ENCODE results near the gene NDUFS6.

NDUFS6 gene

GRCh38 chr5:1791176-1791575 is 10.0 kb upstream of the NDUFS6 start:
- no peaks in the 10 kb centered on the region for H3K4me1 ChIP-seq
- no peak overlapping the region for H3K4me3 ChIP-seq
- peaks cover 0 to 7% (median 1%) of the 10 kb centered on the region in 3 donors for H3K36me3 ChIP-seq
- H3K27ac ChIP-seq, result no peak overlapping the region
- intact Hi-C loops (cut with DNase I; ENCODE audit: low total_unique reads), result loop anchor here (10.0 kb wide), 2 partner anchors 446 to 1176 kb away; partner anchors contain the start of genes CEP72 and CLPTM1L
- TF ChIP-seq, protein P1, sequence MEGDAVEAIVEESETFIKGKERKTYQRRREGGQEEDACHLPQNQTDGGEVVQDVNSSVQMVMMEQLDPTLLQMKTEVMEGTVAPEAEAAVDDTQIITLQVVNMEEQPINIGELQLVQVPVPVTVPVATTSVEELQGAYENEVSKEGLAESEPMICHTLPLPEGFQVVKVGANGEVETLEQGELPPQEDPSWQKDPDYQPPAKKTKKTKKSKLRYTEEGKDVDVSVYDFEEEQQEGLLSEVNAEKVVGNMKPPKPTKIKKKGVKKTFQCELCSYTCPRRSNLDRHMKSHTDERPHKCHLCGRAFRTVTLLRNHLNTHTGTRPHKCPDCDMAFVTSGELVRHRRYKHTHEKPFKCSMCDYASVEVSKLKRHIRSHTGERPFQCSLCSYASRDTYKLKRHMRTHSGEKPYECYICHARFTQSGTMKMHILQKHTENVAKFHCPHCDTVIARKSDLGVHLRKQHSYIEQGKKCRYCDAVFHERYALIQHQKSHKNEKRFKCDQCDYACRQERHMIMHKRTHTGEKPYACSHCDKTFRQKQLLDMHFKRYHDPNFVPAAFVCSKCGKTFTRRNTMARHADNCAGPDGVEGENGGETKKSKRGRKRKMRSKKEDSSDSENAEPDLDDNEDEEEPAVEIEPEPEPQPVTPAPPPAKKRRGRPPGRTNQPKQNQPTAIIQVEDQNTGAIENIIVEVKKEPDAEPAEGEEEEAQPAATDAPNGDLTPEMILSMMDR (IDR thresholded peaks at IDR 0.05), result no peak
- DNase-seq, result no peak
- H3K9me3 ChIP-seq, result no peaks in the 10 kb centered on the region
- peaks cover 0 to 13% of the 10 kb centered on the region in 2 donors for H3K27me3 ChIP-seq

GRCh38 chr5:1792842-1793266 is 8.4 kb upstream of the NDUFS6 start:
- H3K27me3 ChIP-seq, result no peaks in the 10 kb centered on the region
- H3K4me1 ChIP-seq, result peaks cover 0 to 15% (median under 1%) of the 10 kb centered on the region in 4 donors
- TF ChIP-seq, protein P1 (IDR thresholded peaks at IDR 0.05), result no peak
- peaks cover 13 to 24% (median 16%) of the 10 kb centered on the region in 3 donors for H3K36me3 ChIP-seq
- no peaks in the 10 kb centered on the region for H3K9me3 ChIP-seq
- intact Hi-C loops (cut with DNase I; ENCODE audit: low total_unique reads), result loop anchor here (10.0 kb wide), 2 partner anchors 448 to 1178 kb away; partner anchors contain the start of genes CEP72 and CLPTM1L
- H3K27ac ChIP-seq, result no peak overlapping the region
- no peak for DNase-seq
- no peak overlapping the region for H3K4me3 ChIP-seq

- H3K36me3 ChIP-seq, result peaks cover 17 to 29% (median 20%) of the 10 kb centered on the region in 3 donors
- H3K9me3 ChIP-seq, result no peaks in the 10 kb centered on the region
- intact Hi-C loops (cut with DNase I; ENCODE audit: low total_unique reads), result loop anchor here (10.0 kb wide), 2 partner anchors 449 to 1179 kb away; partner anchors contain the start of genes CEP72 and CLPTM1L
- peaks cover 0 to 18% (median 3%) of the 10 kb centered on the region in 4 donors for H3K4me1 ChIP-seq
- H3K27ac ChIP-seq, result no peak overlapping the region
- H3K27me3 ChIP-seq, result no peaks in the 10 kb centered on the region
- DNase-seq, result peak in 1 of 2 donors; percentile 7
- H3K4me3 ChIP-seq, result no peak overlapping the region
- TF ChIP-seq, protein P1 (IDR thresholded peaks at IDR 0.05), result no peak
Observed at GRCh38 chr5:1793301-1793740, 7.9 kb upstream of the NDUFS6 start.

- H3K27me3 ChIP-seq, result no peaks in the 10 kb centered on the region
- no peak overlapping the region for H3K4me3 ChIP-seq
- TF ChIP-seq, protein P1 (IDR thresholded peaks at IDR 0.05), result no peak
- H3K9me3 ChIP-seq, result no peaks in the 10 kb centered on the region
- no peak overlapping the region for H3K27ac ChIP-seq
- intact Hi-C loops (cut with DNase I; ENCODE audit: low total_unique reads), result loop anchor here (10.0 kb wide), 2 partner anchors 449 to 1179 kb away; partner anchors contain the start of genes CEP72 and CLPTM1L
- peaks cover 20 to 32% (median 20%) of the 10 kb centered on the region in 3 donors for H3K36me3 ChIP-seq
- peak in 1 of 2 donors; percentile 18 for DNase-seq
- peaks cover 0 to 27% (median 9%) of the 10 kb centered on the region in 4 donors for H3K4me1 ChIP-seq
Observed at GRCh38 chr5:1793966-1794900, 7.0 kb upstream of the NDUFS6 start.

- intact Hi-C loops (cut with DNase I; ENCODE audit: low total_unique reads), result loop anchor here (10.0 kb wide), 2 partner anchors 450 to 1180 kb away; partner anchors contain the start of genes CEP72 and CLPTM1L
- H3K4me1 ChIP-seq, result peaks cover 0 to 28% (median 9%) of the 10 kb centered on the region in 4 donors
- H3K27me3 ChIP-seq, result no peaks in the 10 kb centered on the region
- no peak overlapping the region for H3K4me3 ChIP-seq
- no peak overlapping the region for H3K27ac ChIP-seq
- TF ChIP-seq, protein P1 (IDR thresholded peaks at IDR 0.05), result no peak
- H3K9me3 ChIP-seq, result no peaks in the 10 kb centered on the region
- peaks cover 20 to 32% (median 20%) of the 10 kb centered on the region in 3 donors for H3K36me3 ChIP-seq
- DNase-seq, result peak in 1 of 2 donors; percentile 8
Observed at GRCh38 chr5:1794901-1795290, 6.3 kb upstream of the NDUFS6 start.
